HCT116 (cell line): Measurements from ENCODE around the gene POU3F1. TPM values are rescaled to one million over a fixed set of nuclear protein-coding genes. Genes with fewer than 3 reads are reported as not detected.
A peak's percentile ranks its signal among the peaks of the same experiment; 100 is the strongest.

Experiments used
- ATAC-seq: fragments of 200-7000 bp; cut with Tn5 transposase; 2 replicates; pipeline ENCODE4 v1.9.1; 2020; ENCODE audit warnings: mild to moderate bottlenecking, moderate library complexity
- BruUV-seq: library from RNA; stranded (reverse); fragments of 400-500 nt; replicated peaks from 2 replicates; lab custom pipeline; 2021; lab: Mats Ljungman, UMichigan
- CTCF ChIA-PET: fragments of 300-600 bp; sonication (Branson Sonifier 250); formaldehyde crosslinking; loops from one replicate; lab custom pipeline; 2021; ENCODE audit warnings: antibody characterized with exemption; lab: Charles Lee
- POLR2A ChIA-PET: fragments of 300-600, 350-600 bp; sonication (Branson Sonifier 250); formaldehyde crosslinking; loops from one replicate; lab custom pipeline; 2021; ENCODE audit warnings: antibody characterized with exemption; lab: Charles Lee
- RAD21 ChIA-PET, 2 experiments: fragments of 300-600 bp; sonication (Branson Sonifier 250); formaldehyde crosslinking; loops; one replicate each; lab custom pipeline; 2023; ENCODE audit warnings: low total read pairs in 2 of 2; ENCODE audit not compliant: uncharacterized antibody in 2 of 2, unreplicated experiment in 2 of 2, low non-redundant PET in 1 of 2; lab: Charles Lee
- DNase-seq: peaks from one replicate; pipeline ENCODE4 v3.0.0-alpha.2; 2010; ENCODE audit warnings: low read depth, low spot score
- H2AFZ ChIP-seq: fragments of 200-600 bp; shearing (Covaris generic), sonication (generic); 2 replicates; pipeline ENCODE4 v1.6.1; 2017; ENCODE audit warnings: low read depth, mixed run types, mixed read lengths, antibody characterized with exemption, low read length; ENCODE audit not compliant: poor library complexity, severe bottlenecking
- H3K27ac ChIP-seq: 2 replicates; pipeline ENCODE4 v1.5.1; 2012; ENCODE audit warnings: low read depth, low read length
- H3K27me3 ChIP-seq: fragments of 200-600 bp; sonication (generic); 2 replicates; pipeline ENCODE4 v1.6.1; 2016; ENCODE audit warnings: mixed run types, low read length, mixed read lengths; ENCODE audit not compliant: insufficient read depth
- H3K36me3 ChIP-seq, 2 experiments: fragments of 200-500 bp in 1 of 2; fragments of 200-600 bp in 1 of 2; sonication (Bioruptor generic) in 1 of 2; sonication (generic) in 1 of 2; 2 replicates each; pipeline versions ENCODE4 v1.5.1 to v1.6.1; 2014 to 2016; ENCODE audit warnings: low read length in 2 of 2, inconsistent platforms in 1 of 2, mixed read lengths in 1 of 2, mixed run types in 1 of 2; ENCODE audit not compliant: insufficient read depth in 2 of 2, control insufficient read depth in 1 of 2
- H3K4me1 ChIP-seq, 2 experiments: fragments of 200-600 bp in 1 of 2; sonication (generic) in 1 of 2; 2 replicates each; pipeline versions ENCODE4 v1.5.1 to v1.6.1; 2012 to 2017; ENCODE audit warnings: low read length in 2 of 2, inconsistent platforms in 1 of 2, mild to moderate bottlenecking in 1 of 2, mixed read lengths in 1 of 2, mixed run types in 1 of 2, moderate library complexity in 1 of 2; ENCODE audit not compliant: insufficient read depth in 2 of 2, control insufficient read depth in 1 of 2
- H3K4me2 ChIP-seq: fragments of 200-600 bp; sonication (generic); 2 replicates; pipeline ENCODE4 v1.6.1; 2017; ENCODE audit warnings: mixed run types, low read length, mixed read lengths
- H3K4me3 ChIP-seq, 2 experiments: fragments of 200-600 bp in 1 of 2; sonication (generic) in 1 of 2; replicated peaks in 1 of 2; 2 replicates each; pipeline ENCODE4 v1.5.1; 2011 to 2016; ENCODE audit warnings: low read length in 2 of 2, control low read depth in 1 of 2, low read depth in 1 of 2, mild to moderate bottlenecking in 1 of 2, mixed read lengths in 1 of 2, mixed run types in 1 of 2
- H3K79me2 ChIP-seq: fragments of 200-600 bp; sonication (generic); 2 replicates; pipeline ENCODE4 v1.6.1; 2017; ENCODE audit warnings: mild to moderate bottlenecking, mixed run types, low read length, moderate library complexity, mixed read lengths; ENCODE audit not compliant: insufficient read depth
- H3K9ac ChIP-seq: fragments of 200-600 bp; sonication (generic); 2 replicates; pipeline ENCODE4 v1.6.1; 2016; ENCODE audit warnings: low read length, mixed read lengths
- H3K9me2 ChIP-seq: fragments of 200-600 bp; sonication (generic), shearing (Covaris generic); 2 replicates; pipeline ENCODE4 v1.6.1; 2017; ENCODE audit warnings: mixed run types, mild to moderate bottlenecking, moderate library complexity; ENCODE audit not compliant: insufficient read depth
- H3K9me3 ChIP-seq, 2 experiments: fragments of 200-500 bp in 1 of 2; fragments of 200-600 bp in 1 of 2; sonication (Bioruptor generic) in 1 of 2; sonication (generic) in 1 of 2; 2 replicates each; pipeline ENCODE4 v1.6.1; 2014 to 2017; ENCODE audit warnings: low read length in 2 of 2, mixed read lengths in 2 of 2, inconsistent platforms in 1 of 2, low read depth in 1 of 2, mild to moderate bottlenecking in 1 of 2, mixed run types in 1 of 2, moderate library complexity in 1 of 2; ENCODE audit not compliant: control insufficient read depth in 1 of 2, insufficient read depth in 1 of 2
- H4K20me1 ChIP-seq: fragments of 200-600 bp; sonication (generic), shearing (Covaris generic); 2 replicates; pipeline ENCODE4 v1.6.1; 2017; ENCODE audit warnings: mixed run types, mild to moderate bottlenecking, moderate library complexity; ENCODE audit not compliant: insufficient read depth
- CEBPB ChIP-seq: IDR thresholded peaks from 2 replicates; pipeline ENCODE4 v1.6.1; 2012; ENCODE audit warnings: low read depth
- EGR1 ChIP-seq: IDR thresholded peaks from 2 replicates; pipeline ENCODE4 v1.6.1; 2012; ENCODE audit warnings: low read depth
- EZH2phosphoT487 ChIP-seq: fragments of 200-600 bp; IDR thresholded peaks from 2 replicates; pipeline ENCODE4 v1.6.1; 2018; ENCODE audit warnings: antibody characterized with exemption, borderline replicate concordance
- FOSL1 ChIP-seq: IDR thresholded peaks from 2 replicates; pipeline ENCODE4 v1.6.1; 2012; ENCODE audit warnings: low read depth
- JUND ChIP-seq: IDR thresholded peaks from 2 replicates; pipeline ENCODE4 v1.6.1; 2012
- POLR2A ChIP-seq: IDR thresholded peaks from 2 replicates; pipeline ENCODE4 v1.7.0; 2011; ENCODE audit warnings: borderline replicate concordance; ENCODE audit not compliant: insufficient read depth, insufficient read length; ENCODE audit errors: extremely low read depth
- SIN3A ChIP-seq: IDR thresholded peaks from 2 replicates; pipeline ENCODE4 v1.6.1; 2012; ENCODE audit warnings: low read depth
- SP1 ChIP-seq: IDR thresholded peaks from 2 replicates; pipeline ENCODE4 v1.6.1; 2012; ENCODE audit warnings: low read depth
- SRF ChIP-seq: IDR thresholded peaks from 2 replicates; pipeline ENCODE4 v1.6.1; 2012; ENCODE audit warnings: low read depth
- TCF7L2 ChIP-seq: IDR thresholded peaks from 2 replicates; pipeline ENCODE4 v1.7.0; 2011; ENCODE audit warnings: borderline replicate concordance, inconsistent platforms; ENCODE audit not compliant: insufficient read depth, insufficient read length; ENCODE audit errors: extremely low read depth
- YY1 ChIP-seq: IDR thresholded peaks from 2 replicates; pipeline ENCODE4 v1.6.1; 2011; ENCODE audit warnings: low read length, low read depth, moderate library complexity, mild to moderate bottlenecking; ENCODE audit not compliant: insufficient replicate concordance; ENCODE audit errors: extremely low read depth
- ZFX ChIP-seq: fragments of 450-650 bp; IDR thresholded peaks from 2 replicates; pipeline ENCODE4 v1.6.1; 2017
- intact Hi-C: fragments of 100-400 bp; cut with micrococcal nuclease; formaldehyde crosslinking; loops from 2 replicates; pipeline ENCODE4 v1.10.0; 2022
- total RNA-seq: library from RNA; stranded (reverse); gene quantifications from one replicate; pipeline ENCODE4 v1.2.1, GENCODE V29; 2021; ENCODE audit not compliant: unreplicated experiment
- TF ChIP-seq, protein P1 (sequence below), 3 experiments: fragments of 200-600 bp in 1 of 3; sonication (generic) in 1 of 3; IDR thresholded peaks in 2 of 3; conservative IDR thresholded peaks in 1 of 3; 2 replicates each; pipeline ENCODE4 v1.5.1; 2012 to 2017; ENCODE audit warnings: low read depth in 2 of 3, low read length in 2 of 3, antibody characterized with exemption in 1 of 3, borderline replicate concordance in 1 of 3, control low read depth in 1 of 3, mild to moderate bottlenecking in 1 of 3, mixed read lengths in 1 of 3, mixed run types in 1 of 3, moderate library complexity in 1 of 3; ENCODE audit not compliant: insufficient read depth in 1 of 3

Gene POU3F1
- total RNA-seq, 1 experiment from 2014 or later: not detected

DNA sequence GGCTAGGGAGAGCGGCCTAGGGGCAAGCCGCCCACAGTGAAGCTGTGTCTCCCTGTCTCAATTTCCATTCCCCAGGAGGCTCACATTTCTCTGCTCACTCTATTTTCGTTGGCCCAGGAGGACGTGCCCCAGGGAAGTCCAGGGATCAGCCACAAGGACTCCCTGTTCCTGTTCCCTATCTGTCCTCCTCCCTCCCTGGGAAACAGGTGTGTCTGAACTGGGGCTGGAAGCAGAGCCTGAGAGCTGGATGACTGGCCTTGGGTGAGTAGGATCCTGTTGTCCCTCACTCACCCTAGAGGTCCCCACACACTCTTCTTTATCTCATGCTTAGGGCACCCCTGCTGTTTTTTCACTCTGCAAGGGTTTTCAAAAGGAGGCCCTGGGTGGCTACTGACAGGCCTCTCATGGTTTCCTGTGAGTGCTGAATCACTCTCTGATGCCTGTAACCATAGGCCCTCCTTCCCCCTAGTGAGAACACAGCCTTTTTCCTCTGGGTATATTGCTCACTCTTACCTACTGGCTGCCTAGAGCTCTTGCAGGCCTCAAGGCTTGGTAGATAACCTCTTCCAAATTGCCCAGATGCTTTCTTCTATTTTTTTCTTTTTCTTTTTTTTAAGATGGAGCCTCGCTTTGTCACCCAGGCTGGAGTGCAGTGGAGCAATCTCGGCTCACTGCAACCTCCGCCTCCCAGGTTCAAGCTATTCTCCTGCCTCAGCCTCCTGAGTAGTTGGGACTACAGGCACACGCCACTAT lies 37.3 kb downstream of the POU3F1 start:
- Histone ChIP-seq H3K36me3 (peaks cover 0 to 4% of the 10 kb centered on the region in 2 experiments; a peak in 1 of 4 replicates), H3K4me3 (no peak overlapping the region), H3K27me3 (no peaks in the 10 kb centered on the region), H2AFZ (no peak overlapping the region), H3K4me2 (0 out of 2 replicates have a peak overlapping the region, but pooled peaks have one; percentile 2), H3K9me2 (no peaks in the 10 kb centered on the region), H3K9ac (peak overlapping the region; percentile 32), H3K4me1 (peaks cover 18 to 43% of the 10 kb centered on the region in 2 experiments; a peak in 3 of 4 replicates), H3K79me2 (peaks cover 24% of the 10 kb centered on the region), H3K9me3 (no peaks in the 10 kb centered on the region), H4K20me1 (no peaks in the 10 kb centered on the region; the same call in 1 of the 2 replicates), H3K27ac (peak overlapping the region; percentile 32)
- BruUV-seq: no TSS peak
- ChIA-PET CTCF (interaction anchor here (1.0 kb wide), 1 partner anchor 10 kb away, joined by 3 read pairs; no protein-coding TSS in a partner anchor), POLR2A (no interaction called here), RAD21 (no interaction called here)
- no peak for TF ChIP-seq CEBPB
- TF ChIP-seq FOSL1: no peak
- TF ChIP-seq SRF: no peak
- no peak for TF ChIP-seq YY1
- no peak for TF ChIP-seq SP1
- TF ChIP-seq, protein P1, sequence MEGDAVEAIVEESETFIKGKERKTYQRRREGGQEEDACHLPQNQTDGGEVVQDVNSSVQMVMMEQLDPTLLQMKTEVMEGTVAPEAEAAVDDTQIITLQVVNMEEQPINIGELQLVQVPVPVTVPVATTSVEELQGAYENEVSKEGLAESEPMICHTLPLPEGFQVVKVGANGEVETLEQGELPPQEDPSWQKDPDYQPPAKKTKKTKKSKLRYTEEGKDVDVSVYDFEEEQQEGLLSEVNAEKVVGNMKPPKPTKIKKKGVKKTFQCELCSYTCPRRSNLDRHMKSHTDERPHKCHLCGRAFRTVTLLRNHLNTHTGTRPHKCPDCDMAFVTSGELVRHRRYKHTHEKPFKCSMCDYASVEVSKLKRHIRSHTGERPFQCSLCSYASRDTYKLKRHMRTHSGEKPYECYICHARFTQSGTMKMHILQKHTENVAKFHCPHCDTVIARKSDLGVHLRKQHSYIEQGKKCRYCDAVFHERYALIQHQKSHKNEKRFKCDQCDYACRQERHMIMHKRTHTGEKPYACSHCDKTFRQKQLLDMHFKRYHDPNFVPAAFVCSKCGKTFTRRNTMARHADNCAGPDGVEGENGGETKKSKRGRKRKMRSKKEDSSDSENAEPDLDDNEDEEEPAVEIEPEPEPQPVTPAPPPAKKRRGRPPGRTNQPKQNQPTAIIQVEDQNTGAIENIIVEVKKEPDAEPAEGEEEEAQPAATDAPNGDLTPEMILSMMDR (IDR thresholded peaks at IDR 0.05 in 2 of 3, conservative IDR thresholded peaks at IDR 0.05 in 1 of 3; ENCODE audit: borderline replicate concordance in 1 of 3, insufficient read depth in 1 of 3, low read depth in 2 of 3, low read length in 2 of 3): no peak
- TF ChIP-seq SIN3A: no peak
- TF ChIP-seq ZFX: no peak
- no peak for TF ChIP-seq EZH2phosphoT487
- no peak for TF ChIP-seq EGR1
- TF ChIP-seq JUND: no peak
- TF ChIP-seq TCF7L2: no peak
- TF ChIP-seq POLR2A: no peak
- intact Hi-C loops: no loop called here
- ATAC-seq (no peak), DNase-seq (no peak)
